GM06990 (cell line): ENCODE measurements around the gene ZNF107.

Source experiments
- DNase-seq: peaks from one replicate; pipeline ENCODE4 v3.0.0-alpha.2; 2011; ENCODE audit not compliant: insufficient read length; ENCODE audit errors: extremely low read depth
- H3K27me3 ChIP-seq: replicated peaks from 2 replicates; pipeline ENCODE4 v1.6.0; 2011; ENCODE audit warnings: low read length; ENCODE audit not compliant: control insufficient read depth, insufficient read depth
- H3K36me3 ChIP-seq: 2 replicates; pipeline ENCODE4 v1.5.1; 2011; ENCODE audit warnings: low read length; ENCODE audit not compliant: control insufficient read depth, insufficient read depth
- H3K4me3 ChIP-seq: replicated peaks from 2 replicates; pipeline ENCODE4 v1.5.1; 2011; ENCODE audit warnings: low read depth, mild to moderate bottlenecking, control low read depth, low read length
- CTCF ChIP-seq: IDR thresholded peaks from 2 replicates; pipeline ENCODE4 v1.5.1; 2011; ENCODE audit warnings: low read length, control low read depth, mild to moderate bottlenecking, inconsistent platforms; ENCODE audit not compliant: insufficient read depth, poor library complexity, severe bottlenecking

The ZNF107 gene

GRCh38 chr7:64665980-64666662 lies at the start of gene ZNF107:
ZNF107 (plus strand) TSS chr7:64666133; CDS start chr7:64666283, 150 bp downstream.
- H3K4me3 ChIP-seq: peak within 1 kb of the TSS; percentile 76
- TF ChIP-seq CTCF: no peak
- no peaks in the 10 kb centered on the region for H3K27me3 ChIP-seq
- peaks cover 5% of the 10 kb centered on the region for H3K36me3 ChIP-seq
- DNase-seq: peak; percentile 84

- no peaks in the 10 kb centered on the region for H3K27me3 ChIP-seq
- H3K4me3 ChIP-seq: no peak overlapping the region
- peak; percentile 29 for TF ChIP-seq CTCF
- H3K36me3 ChIP-seq: no peaks in the 10 kb centered on the region
- DNase-seq: peak; percentile 5
Observed at GRCh38 chr7:64618785-64619456, 47.0 kb upstream of the ZNF107 start.

GRCh38 chr7:64619705-64620104 lies 46.2 kb upstream of the ZNF107 start:
- DNase-seq: no peak
- Histone ChIP-seq H3K36me3 (no peaks in the 10 kb centered on the region), H3K4me3 (no peak overlapping the region), H3K27me3 (no peaks in the 10 kb centered on the region)
- no peak for TF ChIP-seq CTCF

DNA sequence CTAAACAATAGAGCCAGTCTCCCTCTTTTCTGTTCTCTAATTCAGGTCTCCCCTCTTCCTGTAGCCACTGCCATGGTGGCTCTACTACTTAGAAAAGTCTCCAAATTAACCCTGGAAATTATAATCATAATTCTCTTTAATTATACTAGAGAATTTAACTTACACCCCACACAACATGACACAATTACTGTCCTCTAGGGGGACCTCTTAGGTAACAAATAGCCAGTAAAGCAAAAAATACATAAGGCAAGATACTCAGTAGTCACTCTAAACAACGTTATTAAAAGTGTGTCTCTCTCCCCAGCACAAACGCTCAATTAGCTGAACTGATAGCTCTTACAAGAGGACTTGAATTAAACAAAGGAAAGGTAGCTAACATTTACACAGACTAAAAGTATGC lies 44.3 kb upstream of the ZNF107 start:
- H3K36me3 ChIP-seq: no peaks in the 10 kb centered on the region
- no peak overlapping the region for H3K4me3 ChIP-seq
- TF ChIP-seq CTCF: no peak
- no peak for DNase-seq
- H3K27me3 ChIP-seq: no peaks in the 10 kb centered on the region

DNA sequence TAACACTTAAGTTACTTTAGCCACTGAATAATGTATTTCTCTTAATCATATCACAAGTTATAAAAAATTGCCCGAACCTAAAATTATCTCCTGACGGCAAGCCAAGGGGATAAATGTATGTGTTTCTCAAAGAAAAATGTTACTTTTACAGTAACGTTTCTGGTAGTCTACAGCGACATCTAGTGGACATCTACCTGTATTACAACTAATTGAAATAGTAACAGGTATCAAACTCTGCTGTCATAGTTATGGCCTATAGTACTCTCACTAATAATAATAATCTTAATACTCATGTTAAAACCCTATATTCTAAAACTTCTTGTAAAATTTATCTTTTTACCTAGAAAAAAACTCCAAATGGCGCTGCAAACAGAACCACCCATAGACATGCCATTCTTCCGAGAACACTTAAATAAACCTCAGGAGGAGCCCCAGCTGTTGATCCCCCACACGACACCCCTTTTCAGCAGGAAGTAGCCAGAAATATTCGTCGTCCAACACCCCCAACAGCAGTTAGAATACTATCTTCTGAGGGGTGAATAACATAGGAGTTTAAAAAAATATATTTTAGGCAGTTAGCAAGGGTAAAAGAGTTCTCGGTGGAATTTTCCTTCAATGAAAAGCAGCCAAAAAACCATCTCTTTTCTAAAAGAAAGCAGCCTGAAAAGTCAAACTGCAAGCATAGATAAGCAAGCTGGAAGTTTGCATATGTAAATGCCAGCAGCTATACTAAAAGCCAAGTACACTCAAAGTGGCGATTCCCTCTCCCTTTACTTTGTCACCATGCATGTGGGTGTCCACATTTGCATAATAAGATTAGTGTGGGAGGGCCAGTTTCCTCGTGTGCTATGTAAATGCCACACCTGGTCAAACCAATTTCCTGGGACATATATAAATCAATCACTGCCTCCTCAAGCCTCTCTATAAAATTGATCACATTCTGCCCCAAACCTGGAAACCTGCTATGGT lies 40.5 kb upstream of the ZNF107 start:
- Histone ChIP-seq H3K27me3 (no peaks in the 10 kb centered on the region), H3K4me3 (no peak overlapping the region; the same call in 1 of the 2 replicates), H3K36me3 (no peaks in the 10 kb centered on the region)
- peak; percentile 53 for TF ChIP-seq CTCF
- no peak for DNase-seq
